ENCODE data around the gene CMIP. TPM values are rescaled to one million over a fixed set of nuclear protein-coding genes. Genes with fewer than 3 reads are reported as not detected.
"Not testable (repeated sequence)": the region's sequence is repeated elsewhere in the genome, so short reads cannot be mapped to it uniquely, and the experiment has no call there.

CMIP gene
- polyA plus RNA-seq, 3 donors from 2014 or later: 0.53 to 1.7 TPM; not detected in 1

DNA sequence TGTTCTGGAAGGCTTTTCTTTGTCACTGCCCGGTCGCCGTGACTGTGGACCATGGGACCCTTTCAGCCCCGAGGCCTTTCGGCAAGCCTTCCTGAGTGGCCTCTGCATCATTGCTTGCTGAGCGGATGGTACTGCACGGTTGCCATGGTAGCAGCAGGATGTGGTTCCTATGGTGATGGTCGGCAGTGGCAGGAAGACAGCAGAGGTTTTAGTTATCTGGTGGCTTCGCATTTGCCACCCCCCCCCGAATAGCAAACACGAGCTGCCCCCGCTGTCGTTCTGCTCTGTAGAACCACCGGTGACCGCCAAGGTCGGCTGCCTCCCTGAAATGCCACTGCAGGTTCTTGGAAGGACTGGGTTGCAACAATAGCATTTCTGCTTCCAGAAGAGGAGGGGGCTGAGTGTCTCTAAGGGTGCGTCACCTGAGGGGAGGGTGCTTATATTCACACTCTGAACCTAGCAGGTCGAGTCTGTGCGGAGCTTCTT is 76.6 kb downstream of the CMIP start:
- Mint-ChIP-seq H3K27me3 (ENCODE audit: low read depth in 3 of 3) (peaks cover 55 to 57% (median 56%) of the 10 kb centered on the region in 3 donors), H3K27ac (peak overlapping the region; percentile 96 to 100 (median 98)), H3K36me3 (no peaks in the 10 kb centered on the region), H3K4me1 (peaks cover 70 to 72% of the 10 kb centered on the region in 2 donors), H3K4me3 (peak overlapping the region; percentile 72 to 88 (median 80)), H3K9me3 (no peaks in the 10 kb centered on the region)
- peak; percentile 95 to 96 (median 96) for DNase-seq

- H3K36me3 Mint-ChIP-seq: no peaks in the 10 kb centered on the region
- H3K9me3 Mint-ChIP-seq: no peaks in the 10 kb centered on the region
- DNase-seq: peak; percentile 85 to 88 (median 87)
- H3K27me3 Mint-ChIP-seq (ENCODE audit: low read depth in 3 of 3): peaks cover 52 to 63% (median 56%) of the 10 kb centered on the region in 3 donors
- peaks cover 76 to 77% of the 10 kb centered on the region in 2 donors for H3K4me1 Mint-ChIP-seq
- H3K27ac Mint-ChIP-seq: peak overlapping the region; percentile 96 to 100 (median 98)
- peak overlapping the region; percentile 72 to 88 (median 80) for H3K4me3 Mint-ChIP-seq
Measured at GRCh38 chr16:81522108-81522701, 77.6 kb downstream of the CMIP start.

GRCh38 chr16:81522851-81523250 is 78.2 kb downstream of the CMIP start:
- H3K36me3 Mint-ChIP-seq, H3K9me3 Mint-ChIP-seq: not testable (repeated sequence)
- peak overlapping the region; percentile 28 to 88 (median 80) for H3K4me3 Mint-ChIP-seq
- H3K27me3 Mint-ChIP-seq (ENCODE audit: low read depth in 3 of 3): peaks cover 54 to 63% (median 56%) of the 10 kb centered on the region in 3 donors
- H3K4me1 Mint-ChIP-seq: peaks cover 82 to 83% of the 10 kb centered on the region in 2 donors
- peak overlapping the region; percentile 96 to 100 (median 98) for H3K27ac Mint-ChIP-seq
- DNase-seq: peak; percentile 74 to 78 (median 75)

DNA sequence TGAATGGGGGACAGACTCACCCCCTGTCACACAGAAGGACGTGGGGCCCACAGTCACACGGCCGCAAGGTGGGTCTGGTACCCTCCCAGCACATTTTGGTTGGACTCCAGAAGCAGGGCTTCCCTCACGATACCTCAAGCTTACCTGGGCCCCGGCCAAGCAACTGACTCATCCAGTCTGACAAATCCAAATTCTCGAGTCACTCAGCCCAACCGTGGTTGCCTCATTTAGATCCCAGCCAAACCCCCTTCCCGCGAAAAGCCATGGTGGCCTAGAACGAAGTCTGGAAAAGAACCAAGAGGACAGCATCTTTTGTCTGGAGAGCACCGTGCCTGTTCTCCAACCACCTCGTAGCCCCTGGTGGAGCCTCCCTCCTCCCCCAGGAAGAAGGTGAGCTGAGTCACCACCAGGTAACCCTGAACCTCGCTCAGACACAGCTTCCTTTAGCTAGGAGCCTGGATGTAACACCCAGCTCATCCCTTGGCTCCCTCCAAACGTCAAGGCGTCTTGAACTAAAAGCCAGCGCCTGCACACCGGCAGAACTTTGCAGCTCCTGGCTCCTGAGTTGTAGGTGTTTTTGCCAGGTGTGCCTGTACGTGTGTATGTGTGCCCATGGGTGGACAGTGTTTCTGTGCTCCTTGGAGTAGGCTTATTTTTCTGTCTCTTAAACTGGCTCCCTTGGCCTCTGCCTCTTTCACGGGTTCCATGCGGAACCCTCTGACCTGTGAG is 78.9 kb downstream of the CMIP start:
- Mint-ChIP-seq H3K4me3 (peak overlapping the region; percentile 61 to 88 (median 80)), H3K27ac (peak overlapping the region; percentile 96 to 100 (median 98)), H3K4me1 (peaks cover 89 to 90% of the 10 kb centered on the region in 2 donors), H3K27me3 (ENCODE audit: low read depth in 3 of 3) (peaks cover 54 to 63% (median 56%) of the 10 kb centered on the region in 3 donors), H3K9me3 (no peaks in the 10 kb centered on the region), H3K36me3 (no peaks in the 10 kb centered on the region)
- peak in 1 of 3 donors; percentile 11 for DNase-seq

- peak overlapping the region; percentile 57 to 88 (median 72) for H3K4me3 Mint-ChIP-seq
- H3K27me3 Mint-ChIP-seq (ENCODE audit: low read depth in 3 of 3): peaks cover 55 to 62% (median 56%) of the 10 kb centered on the region in 3 donors
- H3K27ac Mint-ChIP-seq: peak overlapping the region; percentile 96 to 100 (median 98)
- no peaks in the 10 kb centered on the region for H3K36me3 Mint-ChIP-seq
- H3K4me1 Mint-ChIP-seq: peaks cover 95 to 97% of the 10 kb centered on the region in 2 donors
- peak; percentile 92 to 95 (median 93) for DNase-seq
- no peaks in the 10 kb centered on the region for H3K9me3 Mint-ChIP-seq
Measured at GRCh38 chr16:81524382-81524781, 79.8 kb downstream of the CMIP start.

DNA sequence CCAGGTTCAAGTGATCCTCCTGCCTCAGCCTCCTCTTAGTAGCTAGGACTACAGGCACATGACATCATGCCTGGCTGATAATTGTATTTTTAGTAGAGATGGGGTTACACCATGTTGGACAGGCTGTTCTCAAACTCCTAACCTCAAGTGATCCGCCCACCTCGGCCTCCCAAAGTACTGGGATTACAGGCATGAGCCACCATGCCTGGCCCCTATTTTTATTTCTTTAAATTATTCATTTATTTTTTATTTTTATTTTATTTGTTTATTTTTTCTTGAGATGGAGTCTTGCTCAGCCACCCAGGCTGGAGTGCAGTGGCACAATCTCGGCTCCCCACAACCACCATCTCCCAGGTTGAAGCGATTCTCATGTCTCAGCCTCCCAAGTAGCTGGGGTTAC is 80.3 kb downstream of the CMIP start:
- Mint-ChIP-seq H3K4me3 (peak overlapping the region; percentile 57 to 88 (median 72)), H3K27ac (peak overlapping the region; percentile 96 to 100 (median 98)), H3K4me1 (peaks cover 91 to 97% of the 10 kb centered on the region in 2 donors), H3K27me3 (ENCODE audit: low read depth in 3 of 3) (peaks cover 51 to 57% (median 57%) of the 10 kb centered on the region in 3 donors)
- DNase-seq, H3K36me3 Mint-ChIP-seq, H3K9me3 Mint-ChIP-seq: not testable (repeated sequence)

GRCh38 chr16:81526199-81526598 is 81.6 kb downstream of the CMIP start:
- H3K36me3 Mint-ChIP-seq: no peaks in the 10 kb centered on the region
- DNase-seq: no peak
- peaks cover 86 to 87% of the 10 kb centered on the region in 2 donors for H3K4me1 Mint-ChIP-seq
- H3K27ac Mint-ChIP-seq: peak overlapping the region; percentile 96 to 100 (median 98)
- H3K27me3 Mint-ChIP-seq (ENCODE audit: low read depth in 3 of 3): peaks cover 38 to 51% (median 47%) of the 10 kb centered on the region in 3 donors
- peak overlapping the region; percentile 22 to 87 (median 81) for H3K4me3 Mint-ChIP-seq
- no peaks in the 10 kb centered on the region for H3K9me3 Mint-ChIP-seq

DNA sequence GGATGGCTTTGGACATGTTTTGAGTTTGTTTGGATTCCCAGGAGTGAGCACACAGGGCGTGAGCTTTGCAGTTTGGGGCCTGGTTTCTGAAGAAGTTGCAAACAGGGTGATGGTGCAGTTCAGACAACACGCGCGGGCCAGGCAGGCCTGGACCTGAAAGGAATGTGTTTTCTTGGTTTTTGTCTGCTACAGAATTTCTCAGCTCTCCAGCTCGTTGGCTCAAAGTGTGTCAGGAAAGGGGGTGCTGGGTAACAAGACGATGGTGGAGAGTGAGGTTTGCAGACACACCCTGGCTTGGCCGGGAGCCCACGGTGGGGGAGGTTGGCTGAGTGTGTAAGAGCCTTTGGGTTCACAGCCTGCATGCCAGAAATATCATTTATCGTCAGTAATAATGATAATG is 82.3 kb downstream of the CMIP start:
- H3K27ac Mint-ChIP-seq: peak overlapping the region; percentile 96 to 100 (median 98)
- DNase-seq: peak; percentile 56 to 74 (median 66)
- H3K27me3 Mint-ChIP-seq (ENCODE audit: low read depth in 3 of 3): peaks cover 31 to 44% (median 39%) of the 10 kb centered on the region in 3 donors
- H3K4me3 Mint-ChIP-seq: peak overlapping the region; percentile 68 to 87 (median 81)
- H3K4me1 Mint-ChIP-seq: peaks cover 80 to 86% of the 10 kb centered on the region in 2 donors
- peaks cover 0 to 2% (median 0%) of the 10 kb centered on the region in 3 donors for H3K36me3 Mint-ChIP-seq
- H3K9me3 Mint-ChIP-seq: no peaks in the 10 kb centered on the region

DNA sequence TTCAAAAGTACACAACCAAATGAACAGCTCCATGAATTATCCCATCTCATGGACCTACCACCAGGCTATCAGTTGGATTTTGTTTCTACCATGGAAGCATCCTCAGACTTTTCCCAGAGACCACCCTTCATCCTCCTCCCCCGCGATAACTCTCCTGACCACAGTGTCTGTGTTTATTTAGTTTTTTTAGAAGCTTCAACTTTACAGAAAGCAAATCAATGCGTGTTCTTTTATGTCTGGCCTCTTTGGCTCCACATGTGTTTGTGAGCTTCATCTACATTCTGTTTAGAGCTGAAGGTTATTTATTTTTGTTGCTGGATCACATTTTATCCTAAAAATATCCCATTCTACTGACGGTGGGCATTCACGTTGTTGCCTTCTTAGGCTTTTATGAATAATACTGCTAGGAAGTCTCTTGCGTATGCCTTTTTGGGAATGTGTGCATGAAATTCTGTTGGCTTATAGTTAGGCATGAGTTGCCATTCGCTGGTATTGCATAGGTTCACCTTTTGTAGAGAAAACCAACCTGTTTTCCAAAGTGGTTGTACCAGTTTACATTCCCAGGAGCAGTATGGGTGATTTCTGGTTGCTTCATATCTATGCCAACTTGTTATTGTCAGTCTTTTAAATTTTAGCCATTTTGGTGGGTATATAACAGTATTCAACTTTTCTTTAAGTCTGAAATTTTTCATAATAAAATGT is 83.0 kb downstream of the CMIP start:
- Mint-ChIP-seq H3K4me3 (peak overlapping the region; percentile 68 to 87 (median 81)), H3K9me3 (no peaks in the 10 kb centered on the region), H3K4me1 (peaks cover 73 to 83% of the 10 kb centered on the region in 2 donors), H3K27ac (peak overlapping the region; percentile 96 to 100 (median 98)), H3K36me3 (peaks cover 0 to 4% (median 0%) of the 10 kb centered on the region in 3 donors), H3K27me3 (ENCODE audit: low read depth in 3 of 3) (peaks cover 25 to 37% (median 32%) of the 10 kb centered on the region in 3 donors)
- DNase-seq: no peak

GRCh38 chr16:81528256-81528655 is 83.6 kb downstream of the CMIP start:
- peaks cover 4 to 9% (median 4%) of the 10 kb centered on the region in 3 donors for H3K36me3 Mint-ChIP-seq
- H3K27ac Mint-ChIP-seq: peak overlapping the region; percentile 96 to 100 (median 98)
- H3K27me3 Mint-ChIP-seq (ENCODE audit: low read depth in 3 of 3): peaks cover 19 to 31% (median 26%) of the 10 kb centered on the region in 3 donors
- peak overlapping the region in 3 of 5 donors; percentile 7 to 39 (median 9) for H3K4me3 Mint-ChIP-seq
- H3K4me1 Mint-ChIP-seq: peaks cover 72 to 83% of the 10 kb centered on the region in 2 donors
- no peaks in the 10 kb centered on the region for H3K9me3 Mint-ChIP-seq
- no peak for DNase-seq

DNA sequence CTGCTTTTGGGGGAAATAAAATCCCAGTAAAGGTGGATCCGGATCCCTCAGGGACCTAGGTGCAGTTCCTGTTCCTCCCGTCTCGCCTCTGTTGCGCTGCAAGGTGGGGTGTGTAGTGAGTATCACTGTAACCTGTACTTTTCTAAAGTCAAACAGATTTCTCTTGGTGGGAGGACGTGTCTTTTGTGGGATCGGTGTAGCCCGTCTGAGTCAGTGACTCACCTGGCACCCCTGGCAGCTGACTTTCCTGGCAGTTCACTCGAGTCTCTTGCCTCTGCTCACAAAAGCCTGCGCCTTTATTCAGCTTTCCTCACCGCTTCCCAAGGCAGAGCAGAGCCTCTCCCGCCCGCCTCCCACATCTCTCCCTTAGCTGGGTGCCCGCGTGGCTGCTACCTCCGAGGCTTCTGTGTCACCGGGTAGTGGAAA is 85.7 kb downstream of the CMIP start:
- no peak for DNase-seq
- H3K9me3 Mint-ChIP-seq: no peaks in the 10 kb centered on the region
- H3K4me3 Mint-ChIP-seq: no peak overlapping the region
- H3K4me1 Mint-ChIP-seq: peaks cover 59 to 78% of the 10 kb centered on the region in 2 donors
- peaks cover 3 to 18% (median 10%) of the 10 kb centered on the region in 3 donors for H3K27me3 Mint-ChIP-seq (ENCODE audit: low read depth in 3 of 3)
- peaks cover 4 to 9% (median 4%) of the 10 kb centered on the region in 3 donors for H3K36me3 Mint-ChIP-seq
- peak overlapping the region in 5 of 6 donors; percentile 32 to 100 (median 98) for H3K27ac Mint-ChIP-seq

DNA sequence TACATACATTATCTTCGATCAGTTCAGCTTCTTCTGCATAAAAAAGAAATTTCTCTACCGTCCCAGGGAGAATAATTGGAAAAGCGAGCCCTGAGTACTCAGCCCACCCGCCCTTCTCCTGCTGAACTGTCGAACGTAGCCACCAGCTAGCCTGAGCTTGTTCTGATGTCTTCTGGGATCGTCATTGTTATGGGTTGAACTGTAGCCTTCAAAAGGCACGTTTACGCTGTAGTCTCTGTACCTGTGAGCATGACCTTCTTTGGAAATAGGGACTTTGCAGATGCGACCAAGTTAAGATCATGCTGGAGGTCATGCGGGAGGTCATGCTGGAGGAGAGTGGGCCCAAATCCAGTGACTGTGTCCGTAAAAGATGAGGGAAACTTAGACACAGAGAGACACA is 86.2 kb downstream of the CMIP start:
- Mint-ChIP-seq H3K27me3 (ENCODE audit: low read depth in 3 of 3) (peaks cover 0 to 15% (median 8%) of the 10 kb centered on the region in 3 donors), H3K36me3 (peaks cover 4 to 9% (median 4%) of the 10 kb centered on the region in 3 donors), H3K27ac (peak overlapping the region in 5 of 6 donors; percentile 32 to 100 (median 98)), H3K9me3 (no peaks in the 10 kb centered on the region), H3K4me3 (no peak overlapping the region), H3K4me1 (peaks cover 57 to 76% of the 10 kb centered on the region in 2 donors)
- no peak for DNase-seq

GRCh38 chr16:81531419-81531821 is 86.8 kb downstream of the CMIP start:
- Mint-ChIP-seq H3K27me3 (ENCODE audit: low read depth in 3 of 3) (peaks cover 0 to 15% (median 8%) of the 10 kb centered on the region in 3 donors), H3K9me3 (no peaks in the 10 kb centered on the region), H3K4me3 (no peak overlapping the region), H3K4me1 (peaks cover 52 to 76% of the 10 kb centered on the region in 2 donors), H3K36me3 (peaks cover 4 to 9% (median 4%) of the 10 kb centered on the region in 3 donors), H3K27ac (peak overlapping the region; percentile 1 to 98 (median 70))
- no peak for DNase-seq
